ENCODE results near the gene CPPED1. TPM values are rescaled to one million over a fixed set of nuclear protein-coding genes. Genes with fewer than 3 reads are reported as not detected.

The CPPED1 gene
- total RNA-seq, 2 donors from 2014 or later, result 8.4 to 14.7 TPM

DNA sequence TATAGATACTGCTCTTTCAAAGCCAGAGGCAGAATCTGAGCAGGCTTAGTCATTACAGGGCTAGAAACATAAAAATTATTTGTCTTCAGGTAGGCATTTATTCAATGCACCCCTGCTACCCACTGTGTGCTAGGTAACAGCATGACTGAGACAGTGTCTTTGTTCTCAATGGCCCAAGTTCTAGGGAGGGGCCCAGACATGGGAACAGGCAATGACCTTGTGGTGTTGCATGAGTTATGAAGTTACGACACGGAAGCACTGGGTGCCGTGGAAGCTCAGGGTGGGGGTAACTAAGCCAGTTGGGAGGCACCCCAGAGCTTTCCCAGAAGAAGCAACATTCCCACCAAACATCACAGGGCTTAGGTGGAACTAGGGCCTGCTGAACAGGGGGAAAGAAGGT lies 87.0 kb downstream of the CPPED1 start:
- Mint-ChIP-seq H3K36me3 (ENCODE audit: low read depth) (peaks cover 14% of the 10 kb centered on the region), H3K4me3 (no peak overlapping the region), H3K9me3 (peaks cover 17% of the 10 kb centered on the region), H3K27me3 (ENCODE audit: insufficient read depth) (no peaks in the 10 kb centered on the region), H3K27ac (no peak overlapping the region), H3K4me1 (no peaks in the 10 kb centered on the region)
- H3K27me3 ChIP-seq (ENCODE audit: control insufficient read depth, insufficient read depth, low read length, poor library complexity, severe bottlenecking), result no peaks in the 10 kb centered on the region
- H3K9me3 ChIP-seq (ENCODE audit: control insufficient read depth, low read length), result peaks cover 12% of the 10 kb centered on the region
- H3K4me3 ChIP-seq (ENCODE audit: low read length), result no peak overlapping the region
- no peak overlapping the region for H3K9ac ChIP-seq (ENCODE audit: extremely low read depth, low read length, poor library complexity, severe bottlenecking)
- H3K36me3 ChIP-seq (ENCODE audit: control insufficient read depth, insufficient read depth, low read length), result no peaks in the 10 kb centered on the region
- DNase-seq, result no peak
- WGBS, 2 experiments (ENCODE audit: insufficient coverage in 1 of 2, insufficient read length in 1 of 2), result 81% methylated on average over 3 of the region's 3 CpGs; no CpG with 5 or more reads in 1 of the 2 experiments
- TF ChIP-seq, protein P1, sequence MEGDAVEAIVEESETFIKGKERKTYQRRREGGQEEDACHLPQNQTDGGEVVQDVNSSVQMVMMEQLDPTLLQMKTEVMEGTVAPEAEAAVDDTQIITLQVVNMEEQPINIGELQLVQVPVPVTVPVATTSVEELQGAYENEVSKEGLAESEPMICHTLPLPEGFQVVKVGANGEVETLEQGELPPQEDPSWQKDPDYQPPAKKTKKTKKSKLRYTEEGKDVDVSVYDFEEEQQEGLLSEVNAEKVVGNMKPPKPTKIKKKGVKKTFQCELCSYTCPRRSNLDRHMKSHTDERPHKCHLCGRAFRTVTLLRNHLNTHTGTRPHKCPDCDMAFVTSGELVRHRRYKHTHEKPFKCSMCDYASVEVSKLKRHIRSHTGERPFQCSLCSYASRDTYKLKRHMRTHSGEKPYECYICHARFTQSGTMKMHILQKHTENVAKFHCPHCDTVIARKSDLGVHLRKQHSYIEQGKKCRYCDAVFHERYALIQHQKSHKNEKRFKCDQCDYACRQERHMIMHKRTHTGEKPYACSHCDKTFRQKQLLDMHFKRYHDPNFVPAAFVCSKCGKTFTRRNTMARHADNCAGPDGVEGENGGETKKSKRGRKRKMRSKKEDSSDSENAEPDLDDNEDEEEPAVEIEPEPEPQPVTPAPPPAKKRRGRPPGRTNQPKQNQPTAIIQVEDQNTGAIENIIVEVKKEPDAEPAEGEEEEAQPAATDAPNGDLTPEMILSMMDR (conservative IDR thresholded peaks at IDR 0.05), result no peak
- H3K27ac ChIP-seq (ENCODE audit: low read depth, low read length), result no peak overlapping the region
- no peaks in the 10 kb centered on the region for H3K4me1 ChIP-seq (ENCODE audit: control insufficient read depth, insufficient read depth, low read length)

DNA sequence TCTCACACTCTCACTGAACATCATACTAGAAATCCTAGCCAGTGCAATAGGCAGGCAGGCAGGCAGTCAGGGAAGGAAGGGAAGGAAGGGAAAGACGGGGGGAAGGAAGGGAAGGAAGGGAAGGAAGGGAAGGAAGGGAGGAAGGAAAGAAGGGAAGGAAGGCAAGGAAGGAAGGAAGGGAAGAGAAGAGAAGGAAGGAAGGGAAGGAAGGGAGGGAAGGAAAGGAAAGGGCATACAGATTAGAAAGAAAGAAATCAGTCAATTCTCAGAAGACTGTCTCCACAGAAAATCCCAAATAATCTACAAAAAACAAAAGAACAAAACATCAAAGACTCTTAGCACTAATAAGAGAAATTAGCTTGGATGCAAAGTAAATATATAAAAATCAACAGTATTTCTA lies 93.9 kb downstream of the CPPED1 start:
- peaks cover 7% of the 10 kb centered on the region for H3K36me3 Mint-ChIP-seq (ENCODE audit: low read depth)
- DNase-seq, result no peak
- H3K9me3 Mint-ChIP-seq, result peaks cover 8% of the 10 kb centered on the region
- H3K9ac ChIP-seq (ENCODE audit: extremely low read depth, low read length, poor library complexity, severe bottlenecking), result no peak overlapping the region
- H3K9me3 ChIP-seq (ENCODE audit: control insufficient read depth, low read length), result peaks cover 7% of the 10 kb centered on the region
- TF ChIP-seq, protein P1 (conservative IDR thresholded peaks at IDR 0.05), result no peak
- WGBS, 2 experiments (ENCODE audit: insufficient coverage in 1 of 2, insufficient read length in 1 of 2), result 93% methylated on average over 1 of the region's 1 CpG; no CpG with 5 or more reads in 1 of the 2 experiments
- H3K36me3 ChIP-seq (ENCODE audit: control insufficient read depth, insufficient read depth, low read length), result no peaks in the 10 kb centered on the region
- H3K4me1 Mint-ChIP-seq, result no peaks in the 10 kb centered on the region
- H3K4me1 ChIP-seq (ENCODE audit: control insufficient read depth, insufficient read depth, low read length), result no peaks in the 10 kb centered on the region
- no peak overlapping the region for H3K27ac ChIP-seq (ENCODE audit: low read depth, low read length)
- H3K4me3 ChIP-seq (ENCODE audit: low read length), result no peak overlapping the region
- H3K27ac Mint-ChIP-seq, result no peak overlapping the region
- no peaks in the 10 kb centered on the region for H3K27me3 Mint-ChIP-seq (ENCODE audit: insufficient read depth)
- H3K4me3 Mint-ChIP-seq, result no peak overlapping the region
- H3K27me3 ChIP-seq (ENCODE audit: control insufficient read depth, insufficient read depth, low read length, poor library complexity, severe bottlenecking), result no peaks in the 10 kb centered on the region

DNA sequence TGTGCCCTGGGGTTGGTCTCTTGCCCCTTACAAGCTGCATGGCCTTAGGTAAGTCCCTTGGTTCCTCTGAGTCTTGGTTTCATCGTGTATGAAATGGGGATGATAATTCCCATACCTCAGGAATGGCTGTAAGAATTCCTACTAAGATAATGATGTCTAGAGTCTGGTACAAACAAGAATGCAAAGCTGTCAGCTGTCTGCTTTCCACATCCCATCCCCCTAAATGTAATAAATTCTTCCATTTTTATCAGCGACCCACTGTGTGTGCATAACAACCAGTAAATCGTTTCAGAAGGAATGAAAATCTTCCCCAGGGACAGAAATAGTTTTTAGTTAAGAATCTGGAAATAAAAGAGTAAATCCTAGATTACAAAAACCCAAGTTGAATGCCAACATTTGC lies 95.4 kb downstream of the CPPED1 start:
- H3K9me3 ChIP-seq (ENCODE audit: control insufficient read depth, low read length), result no peaks in the 10 kb centered on the region
- Mint-ChIP-seq H3K27ac (no peak overlapping the region), H3K27me3 (ENCODE audit: insufficient read depth) (no peaks in the 10 kb centered on the region), H3K4me1 (no peaks in the 10 kb centered on the region), H3K4me3 (no peak overlapping the region), H3K36me3 (ENCODE audit: low read depth) (peaks cover 13% of the 10 kb centered on the region), H3K9me3 (peaks cover 2% of the 10 kb centered on the region)
- H3K4me1 ChIP-seq (ENCODE audit: control insufficient read depth, insufficient read depth, low read length), result no peaks in the 10 kb centered on the region
- H3K4me3 ChIP-seq (ENCODE audit: low read length), result no peak overlapping the region
- H3K27me3 ChIP-seq (ENCODE audit: control insufficient read depth, insufficient read depth, low read length, poor library complexity, severe bottlenecking), result no peaks in the 10 kb centered on the region
- H3K9ac ChIP-seq (ENCODE audit: extremely low read depth, low read length, poor library complexity, severe bottlenecking), result no peak overlapping the region
- TF ChIP-seq, protein P1 (conservative IDR thresholded peaks at IDR 0.05), result no peak
- DNase-seq, result no peak
- WGBS, 2 experiments (ENCODE audit: insufficient coverage in 1 of 2, insufficient read length in 1 of 2), result 94% methylated on average over 3 of the region's 3 CpGs; no CpG with 5 or more reads in 1 of the 2 experiments
- no peak overlapping the region for H3K27ac ChIP-seq (ENCODE audit: low read depth, low read length)
- H3K36me3 ChIP-seq (ENCODE audit: control insufficient read depth, insufficient read depth, low read length), result no peaks in the 10 kb centered on the region

Measured in endodermal cell (in vitro differentiated cells).